GM18519 (cell line): ENCODE results near the gene C11orf42.
"Not testable (repeated sequence)": the region's sequence is repeated elsewhere in the genome, so short reads cannot be mapped to it uniquely, and the experiment has no call there.

Experiments
- ATAC-seq: cut with Tn5 transposase; IDR thresholded peaks from one replicate; pipeline ENCODE4 v1.9.1; 2021; ENCODE audit warnings: mild to moderate bottlenecking, moderate library complexity; ENCODE audit not compliant: unreplicated experiment, low FRiP score

Gene C11orf42

GRCh38 chr11:6219359-6219758 is 14.0 kb downstream of the C11orf42 start:
- ATAC-seq, result no peak

- ATAC-seq, result no peak
These were observed 18.5 kb downstream of the C11orf42 start for GRCh38 chr11:6223854-6224253.

- ATAC-seq, result no peak
These were observed 19.1 kb downstream of the C11orf42 start for GRCh38 chr11:6224421-6224820.

GRCh38 chr11:6225024-6225423 is 19.7 kb downstream of the C11orf42 start:
- no peak for ATAC-seq

- ATAC-seq, result no peak
These were observed 20.5 kb downstream of the C11orf42 start for GRCh38 chr11:6225896-6226295.

GRCh38 chr11:6228520-6228919 is 23.2 kb downstream of the C11orf42 start:
- no peak for ATAC-seq

- ATAC-seq, result no peak
These were observed 24.6 kb downstream of the C11orf42 start for GRCh38 chr11:6229911-6230310.

GRCh38 chr11:6232899-6233298 is 27.5 kb downstream of the C11orf42 start:
- no peak for ATAC-seq

- no peak for ATAC-seq
These were observed 28.6 kb downstream of the C11orf42 start for GRCh38 chr11:6233984-6234386.

- peak; percentile 94 for ATAC-seq
These were observed 29.2 kb downstream of the C11orf42 start, which contains the start of gene FHIP1B for GRCh38 chr11:6234387-6235107. FHIP1B (minus strand) TSS chr11:6234636; CDS start chr11:6224516, 10,120 bp downstream.

GRCh38 chr11:6237266-6237665 is 31.9 kb downstream of the C11orf42 start:
- no peak for ATAC-seq

- ATAC-seq, result no peak
These were observed 32.5 kb downstream of the C11orf42 start for GRCh38 chr11:6237761-6238302.

GRCh38 chr11:6238902-6239301 is 33.5 kb downstream of the C11orf42 start, which contains the start of gene CNGA4:
CNGA4 (plus strand) TSS chr11:6239089; CDS start chr11:6239207, 118 bp downstream.
- no peak for ATAC-seq

- no peak for ATAC-seq
These were observed 34.8 kb downstream of the C11orf42 start for GRCh38 chr11:6240139-6240538.

GRCh38 chr11:6240781-6241180 is 35.4 kb downstream of the C11orf42 start:
- no peak for ATAC-seq

GRCh38 chr11:6241316-6241715 is 36.0 kb downstream of the C11orf42 start:
- no peak for ATAC-seq

- no peak for ATAC-seq
These were observed 40.2 kb downstream of the C11orf42 start for GRCh38 chr11:6245536-6245935.

- no peak for ATAC-seq
These were observed 42.9 kb downstream of the C11orf42 start for GRCh38 chr11:6248248-6248647.

- ATAC-seq, result not testable (repeated sequence)
These were observed 43.5 kb downstream of the C11orf42 start for GRCh38 chr11:6248897-6249296.

GRCh38 chr11:6249770-6250555 is 44.6 kb downstream of the C11orf42 start:
- no peak for ATAC-seq

- ATAC-seq, result peak; percentile 49
These were observed 45.9 kb downstream of the C11orf42 start for GRCh38 chr11:6251120-6251733.
